M059J (cell line): Measurements from ENCODE around the gene ADARB2. TPM values are rescaled to one million over a fixed set of nuclear protein-coding genes. Genes with fewer than 3 reads are reported as not detected.
"Not testable (repeated sequence)": the region's sequence is repeated elsewhere in the genome, so short reads cannot be mapped to it uniquely, and the experiment has no call there.

Experiments used
- DNase-seq: peaks from one replicate; pipeline ENCODE4 v3.0.0-alpha.2; 2012; ENCODE audit warnings: low read depth
- total RNA-seq: library from RNA; depleted of rRNA; stranded (reverse); fragments of >200 nt; shearing (Covaris generic); gene quantifications from 2 replicates; pipeline ENCODE4 v1.2.3, GENCODE V29; 2014

The ADARB2 gene
- total RNA-seq, 1 experiment from 2014 or later = not detected

DNA sequence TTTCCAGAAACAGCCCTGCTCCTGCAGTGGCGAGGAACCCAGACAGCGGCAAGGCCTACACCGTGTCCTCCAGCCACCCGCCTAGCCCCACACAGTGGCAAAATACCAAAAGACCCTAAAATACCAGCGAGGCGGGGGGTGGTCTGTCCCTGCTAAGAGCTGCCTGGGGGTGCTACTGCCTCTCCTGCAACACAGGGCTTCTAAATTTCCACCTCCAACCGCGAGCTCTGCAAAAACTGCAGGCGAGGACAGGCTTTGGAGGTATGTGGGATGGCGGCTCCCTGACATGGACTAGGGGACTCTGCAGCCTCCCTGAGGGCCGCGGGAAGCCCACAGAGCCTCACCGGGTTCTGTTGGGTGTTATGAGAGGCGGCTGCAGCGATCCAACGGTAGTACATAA is 558.8 kb downstream of the ADARB2 start:
- no peak for DNase-seq

DNA sequence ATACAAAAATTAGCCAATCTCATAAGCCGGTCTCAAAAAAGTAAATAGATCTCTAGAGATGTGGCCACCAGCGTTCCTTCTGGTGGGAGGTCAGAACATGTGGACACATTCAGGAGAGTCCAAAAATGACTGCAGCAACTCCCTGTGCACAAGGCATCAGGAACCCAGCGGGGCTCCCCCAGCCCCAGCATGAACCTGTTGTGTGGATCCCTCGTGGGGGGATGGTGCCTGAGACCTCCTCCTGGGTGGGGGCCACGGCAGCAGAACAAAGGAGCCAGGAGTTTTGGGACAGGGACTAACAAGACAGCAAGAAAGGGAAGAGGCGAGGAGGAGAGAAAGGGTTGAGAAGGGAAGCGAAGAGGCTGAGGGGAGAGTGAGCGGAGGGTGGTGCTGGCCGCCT is 559.4 kb downstream of the ADARB2 start:
- no peak for DNase-seq

- DNase-seq = no peak
These were observed 561.3 kb downstream of the ADARB2 start for GRCh38 chr10:1175956-1176565.

- DNase-seq = no peak
These were observed 563.3 kb downstream of the ADARB2 start for GRCh38 chr10:1174022-1174421.

- no peak for DNase-seq
These were observed 564.2 kb downstream of the ADARB2 start for GRCh38 chr10:1173091-1173490.

- DNase-seq = no peak
These were observed 564.9 kb downstream of the ADARB2 start for GRCh38 chr10:1172256-1172984.

DNA sequence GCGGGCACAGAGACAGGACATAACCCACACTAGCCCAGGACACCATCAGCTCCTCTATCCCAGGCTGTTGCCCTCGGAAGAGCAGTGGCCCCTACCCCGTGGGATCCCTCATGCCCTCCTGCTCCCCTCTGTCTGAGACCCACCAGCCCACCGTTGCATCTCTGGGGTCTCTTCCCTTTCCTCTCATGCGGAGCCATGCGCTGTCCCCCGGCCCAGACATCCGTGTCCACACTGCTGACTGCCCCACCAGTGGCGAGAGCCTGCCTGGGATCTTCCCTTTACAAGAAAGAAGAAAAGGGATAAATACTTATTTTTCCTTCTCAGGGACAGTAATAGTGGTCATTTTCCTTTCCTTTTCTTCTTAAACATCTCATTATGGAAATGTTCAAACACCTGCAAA is 565.7 kb downstream of the ADARB2 start:
- no peak for DNase-seq

DNA sequence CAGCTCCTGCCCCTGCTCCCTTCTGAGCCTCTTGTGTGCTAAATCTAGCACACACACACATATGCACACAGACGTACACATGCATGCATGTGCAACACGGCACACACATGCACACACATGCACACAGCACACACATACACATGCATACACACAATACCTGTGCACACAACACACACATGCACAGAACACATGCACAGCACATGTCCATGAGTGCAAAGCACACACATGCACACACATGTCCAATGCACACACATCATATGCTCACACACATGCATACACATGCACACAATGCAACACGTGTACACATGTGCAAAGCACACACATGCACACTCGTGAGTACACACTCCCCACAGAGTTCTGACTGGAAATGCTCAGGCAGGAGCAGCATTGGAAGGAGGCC is 566.1 kb downstream of the ADARB2 start:
- no peak for DNase-seq

GRCh38 chr10:1170867-1171180 is 566.5 kb downstream of the ADARB2 start:
- DNase-seq = no peak

DNA sequence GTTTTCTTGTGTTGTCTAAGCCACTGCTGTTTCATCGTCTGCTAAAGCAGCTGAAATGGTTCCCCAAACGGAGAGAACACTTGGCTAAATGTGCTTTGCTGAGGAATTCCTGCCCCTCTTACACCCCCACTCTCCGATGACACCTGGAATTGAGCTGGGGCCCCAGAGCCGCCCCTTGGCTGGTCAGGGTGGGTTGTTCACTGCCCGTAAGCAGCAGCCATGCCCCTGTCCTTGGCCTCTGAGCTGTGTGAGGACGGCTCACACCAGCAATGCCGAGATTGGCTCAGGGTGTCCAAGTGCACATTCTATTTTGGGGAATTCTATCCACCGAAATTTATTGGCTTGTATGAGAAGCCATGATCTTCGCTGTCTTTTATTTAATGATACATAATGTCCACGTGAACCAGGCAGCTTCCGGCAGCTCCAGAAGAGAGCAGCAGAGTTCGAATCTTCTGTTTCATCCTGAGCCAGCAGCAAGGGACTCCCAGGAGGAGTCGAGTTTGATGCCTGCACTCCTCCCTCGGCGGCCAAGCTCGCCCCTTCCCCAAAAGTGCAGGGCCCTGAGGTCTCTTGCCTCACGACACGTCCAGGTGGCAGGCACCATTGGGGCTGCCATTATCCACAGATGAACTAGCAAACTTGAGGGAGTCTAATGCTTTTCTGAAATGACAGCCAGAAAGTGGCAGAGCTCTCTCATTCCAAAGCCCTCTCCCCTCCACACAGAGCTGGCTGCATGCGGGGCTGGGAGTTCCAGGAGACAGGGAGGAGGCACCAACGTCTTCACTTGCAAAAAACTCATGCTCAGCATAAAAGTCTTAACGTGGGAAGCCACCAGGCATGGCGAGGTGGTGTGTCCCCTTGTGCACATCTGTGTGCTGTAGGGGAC is 567.1 kb downstream of the ADARB2 start:
- no peak for DNase-seq

DNA sequence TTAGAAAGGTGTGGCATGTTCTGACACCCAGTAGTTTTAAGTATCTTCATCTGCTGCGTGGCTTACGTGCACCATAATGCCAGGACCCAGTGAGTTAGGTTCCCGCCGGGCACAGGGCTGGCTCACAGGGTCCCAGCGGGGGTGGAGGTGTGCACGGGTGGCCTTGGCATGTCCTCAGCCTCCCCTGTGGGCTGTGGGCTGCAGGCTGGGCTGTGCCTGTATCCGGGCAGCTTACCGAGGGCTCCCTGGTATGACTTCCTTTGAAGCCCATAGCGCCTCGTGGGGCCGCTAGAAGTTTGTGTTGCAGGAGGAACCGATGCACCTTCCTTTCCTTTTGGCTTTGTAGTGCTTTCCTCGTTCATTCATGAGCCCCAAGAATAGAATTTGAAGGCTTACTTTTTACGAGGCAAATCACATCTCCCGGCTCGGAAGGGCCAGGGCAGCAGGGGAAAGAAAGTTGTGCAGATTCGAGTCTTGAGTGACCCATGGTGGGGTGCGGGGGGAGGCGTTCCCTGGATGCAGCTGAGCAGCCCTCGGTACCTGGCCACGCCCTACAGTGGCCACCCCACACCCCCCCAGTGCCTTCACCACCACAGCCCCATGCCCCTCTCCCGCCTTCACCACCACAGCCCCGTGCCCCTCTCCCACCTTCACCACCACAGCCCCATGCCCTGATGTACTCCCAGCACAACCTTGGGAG is 568.0 kb downstream of the ADARB2 start:
- DNase-seq = no peak

- DNase-seq = no peak
These were observed 568.6 kb downstream of the ADARB2 start for GRCh38 chr10:1168763-1169162.

DNA sequence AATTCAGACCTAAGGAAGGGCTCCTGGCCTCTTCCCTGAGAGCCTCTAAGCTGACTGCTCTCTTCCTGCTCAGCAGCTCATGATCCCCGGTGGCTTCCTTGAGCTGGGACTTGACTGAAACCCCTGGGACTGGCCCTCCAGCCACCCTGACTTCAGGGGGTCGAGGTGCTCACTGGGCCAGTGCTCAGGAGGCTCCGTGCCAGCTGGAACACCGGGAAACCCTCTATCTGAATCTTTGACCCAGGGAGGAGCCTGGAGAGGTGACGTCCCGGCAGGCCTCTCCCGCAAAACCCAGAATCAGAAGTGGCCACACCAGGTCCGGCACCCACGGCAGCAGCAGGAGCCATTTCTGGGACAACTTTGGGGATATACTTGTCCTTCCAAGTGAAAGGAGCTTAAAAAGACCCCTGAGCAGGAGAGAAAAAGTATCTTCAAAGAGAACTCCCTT is 570.5 kb downstream of the ADARB2 start:
- DNase-seq = no peak

DNA sequence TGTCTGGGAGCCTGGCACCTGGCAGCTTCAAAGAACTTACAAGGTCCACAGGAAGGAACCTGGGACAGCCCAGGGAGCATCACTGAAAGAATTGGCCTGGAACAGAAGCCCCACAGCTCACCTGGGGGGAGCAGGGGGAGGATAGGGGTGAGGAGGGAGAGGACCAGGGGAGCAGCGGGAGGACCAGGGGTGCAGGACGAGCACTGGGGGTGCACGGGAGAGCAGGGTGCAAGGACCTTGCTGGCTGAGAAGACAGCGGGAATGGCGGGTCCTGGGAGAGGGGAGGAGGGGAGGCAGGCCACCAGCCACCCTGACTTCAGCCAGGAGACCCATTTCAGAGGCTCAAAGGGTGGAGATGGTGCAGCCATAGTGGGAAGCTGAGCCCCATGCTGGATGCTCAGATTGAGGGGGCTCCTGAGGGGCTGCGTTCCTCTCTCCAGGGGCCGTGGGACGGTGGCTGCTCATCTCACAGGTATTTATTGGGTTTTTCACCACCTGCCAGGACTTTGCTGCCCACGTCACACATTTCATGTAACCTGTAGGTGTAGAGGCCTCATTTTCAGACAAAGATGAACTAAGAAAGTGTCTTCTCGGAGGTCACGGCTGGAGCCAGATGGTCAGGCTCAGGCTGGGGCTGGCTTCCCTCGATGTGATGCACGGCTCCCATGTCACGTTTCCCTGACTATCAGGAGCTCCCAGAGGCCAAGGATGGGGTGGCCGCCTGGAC is 571.1 kb downstream of the ADARB2 start:
- DNase-seq = no peak

GRCh38 chr10:1163831-1164230 is 573.5 kb downstream of the ADARB2 start:
- no peak for DNase-seq

GRCh38 chr10:1163204-1163660 is 574.1 kb downstream of the ADARB2 start:
- DNase-seq = no peak

DNA sequence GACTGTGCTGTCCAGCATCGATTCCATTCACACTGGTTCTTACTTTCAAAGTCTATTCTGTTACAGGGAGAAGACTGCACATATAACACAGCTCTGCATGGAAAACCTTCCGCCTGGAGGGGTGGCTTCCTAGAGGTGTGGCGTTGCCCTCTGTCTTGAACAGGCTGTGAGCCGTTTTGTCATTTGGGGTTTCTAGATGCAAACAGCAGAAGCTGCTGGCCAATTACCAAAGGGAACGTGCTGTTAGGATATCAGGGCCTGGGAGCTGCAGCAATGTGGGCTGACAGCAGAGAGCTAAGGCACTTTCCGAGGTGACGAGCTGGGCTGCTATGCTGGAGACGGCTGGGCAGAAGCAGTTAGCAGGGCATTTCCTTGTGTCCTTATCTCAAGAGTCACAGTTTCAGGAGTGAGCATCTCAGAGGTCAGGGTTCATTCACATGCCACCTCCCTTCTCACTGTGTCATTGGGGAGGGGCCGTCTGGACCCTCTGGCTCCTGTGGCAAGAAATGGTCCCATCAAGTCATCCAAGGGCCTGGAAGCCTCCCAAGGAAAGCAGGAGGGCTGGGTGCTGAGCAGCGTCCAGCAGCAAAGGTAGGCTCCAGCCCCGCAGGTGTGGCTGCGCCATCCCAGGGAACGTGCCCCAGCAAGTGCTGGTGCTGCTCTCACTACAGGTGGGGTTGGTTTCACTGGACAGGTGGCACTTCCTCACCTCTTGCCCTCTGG is 574.7 kb downstream of the ADARB2 start:
- DNase-seq = no peak

DNA sequence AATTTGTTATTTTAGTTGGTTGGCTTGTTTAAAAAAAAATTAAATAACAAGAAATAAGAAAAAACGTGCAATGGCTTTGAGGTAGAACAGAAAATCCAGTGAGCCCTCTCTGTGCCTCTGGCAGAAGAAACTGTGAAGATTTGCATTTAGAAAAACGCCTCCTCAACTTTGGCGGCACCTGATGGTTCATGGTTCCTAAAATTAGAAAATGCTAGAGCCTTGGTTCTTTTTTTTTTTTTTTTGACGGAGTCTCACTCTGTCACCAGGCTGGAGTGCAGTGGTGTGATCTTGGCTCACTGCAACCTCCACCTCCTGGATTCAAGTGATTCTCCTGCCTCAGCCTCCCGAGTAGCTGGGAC is 576.0 kb downstream of the ADARB2 start:
- DNase-seq = not testable (repeated sequence)

DNA sequence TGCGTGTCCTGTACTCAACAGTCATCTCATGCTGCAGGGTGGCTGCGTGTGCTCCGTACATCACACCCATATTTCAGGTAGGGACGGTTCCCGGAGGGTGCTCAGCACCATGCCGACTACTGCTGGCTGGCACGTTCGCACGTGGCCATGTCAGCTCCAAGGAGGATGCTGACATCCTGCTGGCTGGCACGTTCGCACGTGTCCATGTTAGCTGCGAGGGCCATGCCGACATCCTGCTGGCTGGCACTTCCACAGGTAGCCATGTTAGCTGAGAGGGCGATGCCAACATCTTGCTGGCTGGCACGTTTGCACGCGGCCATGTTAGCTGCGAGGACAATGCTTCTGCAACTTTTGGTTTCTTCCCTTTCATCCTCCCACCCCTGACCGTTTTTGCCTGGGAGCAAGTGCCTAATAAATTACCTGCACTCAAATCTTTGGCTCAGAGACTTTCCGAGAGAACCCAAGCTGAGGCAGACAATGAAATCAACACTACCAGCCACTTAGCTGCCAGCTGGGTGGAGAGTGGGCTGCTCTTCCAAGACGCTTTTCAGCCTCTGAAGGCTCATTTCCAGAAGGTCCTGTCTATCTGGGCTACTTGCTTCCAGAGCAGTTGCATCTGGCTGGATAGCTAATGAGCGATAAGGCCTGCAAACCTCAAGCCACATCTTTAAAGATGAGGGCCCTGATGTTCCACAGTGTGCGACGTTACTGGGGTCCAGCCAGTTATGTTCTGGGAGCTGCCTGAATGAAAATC is 576.6 kb downstream of the ADARB2 start:
- no peak for DNase-seq
